HEK293 (cell line): ENCODE data around the gene LAIR2.

Source experiments
- CTCF ChIA-PET: fragments of 350-600 bp; formaldehyde crosslinking; extraction: SDS; loops from one replicate; lab custom pipeline; 2021; ENCODE audit warnings: antibody characterized with exemption; lab: Yijun Ruan, JAX
- POLR2A ChIA-PET: fragments of 300-600 bp; formaldehyde crosslinking; extraction: SDS; loops from one replicate; lab custom pipeline; 2020; ENCODE audit warnings: antibody characterized with exemption, inconsistent platforms; lab: Yijun Ruan, JAX
- H3K27ac ChIP-seq: fragments of 200-500 bp; sonication (Bioruptor generic); 2 replicates; pipeline ENCODE4 v1.5.1; 2014; ENCODE audit warnings: low read depth, low read length, control low read depth, inconsistent platforms; ENCODE audit errors: extremely low read depth
- H3K36me3 ChIP-seq, 2 experiments: fragments of 200-500 bp in 1 of 2; sonication (Bioruptor generic) in 1 of 2; 1 replicate in 1 of 2; 2 replicates in 1 of 2; pipeline ENCODE4 v1.5.1; 2014 to 2017; ENCODE audit warnings: inconsistent platforms in 2 of 2, low read length in 2 of 2; ENCODE audit not compliant: control insufficient read depth in 2 of 2, insufficient read depth in 1 of 2
- H3K4me1 ChIP-seq: fragments of 200-500 bp; sonication (Bioruptor generic); 2 replicates; pipeline ENCODE4 v1.5.1; 2014; ENCODE audit warnings: mild to moderate bottlenecking, low read length, inconsistent platforms; ENCODE audit not compliant: control insufficient read depth, insufficient read depth
- H3K4me3 ChIP-seq: 2 replicates; pipeline ENCODE4 v1.5.1; 2011; ENCODE audit warnings: low read depth, mild to moderate bottlenecking, control low read depth, low read length, moderate library complexity
- H3K9me3 ChIP-seq: fragments of 200-500 bp; sonication (Bioruptor generic); 2 replicates; pipeline ENCODE4 v1.5.1; 2014; ENCODE audit warnings: low read depth, low read length, inconsistent platforms; ENCODE audit not compliant: control insufficient read depth, insufficient read depth
- AEBP2 ChIP-seq: fragments of 450-650 bp; formaldehyde crosslinking; IDR thresholded peaks from 2 replicates; pipeline ENCODE4 v1.5.1; 2016; ENCODE audit warnings: missing biosample characterization, missing genetic modification characterization, borderline replicate concordance
- GLI2 ChIP-seq: fragments of 450-650 bp; formaldehyde crosslinking; IDR thresholded peaks from 2 replicates; pipeline ENCODE4; 2017; ENCODE audit warnings: missing biosample characterization, missing genetic modification characterization, low read depth, borderline replicate concordance
- HOXA7 ChIP-seq: sonication (generic); formaldehyde crosslinking; IDR thresholded peaks from 2 replicates; pipeline ENCODE4 v1.8.1; 2022; ENCODE audit warnings: missing genetic modification reagents, borderline replicate concordance
- KLF8 ChIP-seq: fragments of 450-650 bp; formaldehyde crosslinking; IDR thresholded peaks from 2 replicates; pipeline ENCODE4 v1.5.1; 2016; ENCODE audit warnings: missing biosample characterization, missing genetic modification characterization
- KLF9 ChIP-seq: fragments of 450-650 bp; formaldehyde crosslinking; IDR thresholded peaks from 2 replicates; pipeline ENCODE4 v1.5.1; 2016; ENCODE audit warnings: missing biosample characterization, missing genetic modification characterization, low read depth
- MEIS1 ChIP-seq: sonication (generic); formaldehyde crosslinking; IDR thresholded peaks from 2 replicates; pipeline ENCODE4 v1.8.1; 2022; ENCODE audit warnings: missing genetic modification reagents, mild to moderate bottlenecking, borderline replicate concordance
- REST ChIP-seq: fragments of 450-650 bp; formaldehyde crosslinking; IDR thresholded peaks from 2 replicates; pipeline ENCODE4 v1.5.1; 2016; ENCODE audit warnings: missing biosample characterization, missing genetic modification characterization
- ZBTB1 ChIP-seq: fragments of 450-650 bp; formaldehyde crosslinking; IDR thresholded peaks from 2 replicates; pipeline ENCODE4 v1.5.1; 2016; ENCODE audit warnings: missing biosample characterization, missing genetic modification characterization
- ZBTB21 ChIP-seq: fragments of 450-650 bp; formaldehyde crosslinking; IDR thresholded peaks from 2 replicates; pipeline ENCODE4 v1.5.1; 2017; ENCODE audit warnings: missing biosample characterization, missing genetic modification characterization
- ZBTB49 ChIP-seq: fragments of 450-650 bp; formaldehyde crosslinking; IDR thresholded peaks from 2 replicates; pipeline ENCODE4 v1.5.1; 2016; ENCODE audit warnings: missing biosample characterization, missing genetic modification characterization, low read depth
- ZFP3 ChIP-seq: fragments of 450-650 bp; formaldehyde crosslinking; IDR thresholded peaks from 2 replicates; pipeline ENCODE4 v1.5.1; 2016; ENCODE audit warnings: low read depth, missing biosample characterization, missing genetic modification characterization
- ZNF18 ChIP-seq: fragments of 450-650 bp; formaldehyde crosslinking; IDR thresholded peaks from 2 replicates; pipeline ENCODE4 v1.5.1; 2016; ENCODE audit warnings: missing biosample characterization, missing genetic modification characterization
- ZNF292 ChIP-seq: fragments of 450-650 bp; formaldehyde crosslinking; IDR thresholded peaks from 2 replicates; pipeline ENCODE4 v1.5.1; 2016; ENCODE audit warnings: low read depth, missing biosample characterization, missing genetic modification characterization, borderline replicate concordance
- ZNF404 ChIP-seq: fragments of 450-650 bp; formaldehyde crosslinking; IDR thresholded peaks from 2 replicates; pipeline ENCODE4 v1.5.1; 2017; ENCODE audit warnings: missing biosample characterization, missing genetic modification characterization
- ZNF433 ChIP-seq: fragments of 450-650 bp; formaldehyde crosslinking; IDR thresholded peaks from 2 replicates; pipeline ENCODE4 v1.5.1; 2016; ENCODE audit warnings: missing biosample characterization, missing genetic modification characterization, low read depth
- ZNF624 ChIP-seq: fragments of 450-650 bp; formaldehyde crosslinking; IDR thresholded peaks from 2 replicates; pipeline ENCODE4 v1.5.1; 2017; ENCODE audit warnings: missing biosample characterization, missing genetic modification characterization
- ZNF658 ChIP-seq: fragments of 450-650 bp; formaldehyde crosslinking; IDR thresholded peaks from 2 replicates; pipeline ENCODE4; 2016; ENCODE audit warnings: missing biosample characterization, missing genetic modification characterization
- ZNF670 ChIP-seq: fragments of 450-650 bp; formaldehyde crosslinking; IDR thresholded peaks from 2 replicates; pipeline ENCODE4 v1.5.1; 2016; ENCODE audit warnings: missing biosample characterization, missing genetic modification characterization, low read depth
- ZNF692 ChIP-seq: fragments of 450-650 bp; formaldehyde crosslinking; IDR thresholded peaks from 2 replicates; pipeline ENCODE4 v1.5.1; 2016; ENCODE audit warnings: missing biosample characterization, missing genetic modification characterization
- ZNF776 ChIP-seq: fragments of 450-650 bp; formaldehyde crosslinking; IDR thresholded peaks from 2 replicates; pipeline ENCODE4 v1.5.0; 2017; ENCODE audit warnings: missing biosample characterization, missing genetic modification characterization, borderline replicate concordance
- ZSCAN5A ChIP-seq: fragments of 450-650 bp; formaldehyde crosslinking; IDR thresholded peaks from 2 replicates; pipeline ENCODE4 v1.5.1; 2016; ENCODE audit warnings: missing biosample characterization, missing genetic modification characterization

The LAIR2 gene

GRCh38 chr19:54485851-54486250 lies 16.8 kb upstream of the LAIR2 start (continued):
- TF ChIP-seq ZNF292 (tag by site-specific recombination) (no peak), KLF9 (tag by site-specific recombination) (no peak), ZSCAN5A (tag by site-specific recombination) (no peak), AEBP2 (no peak)

- Histone ChIP-seq H3K4me3 (no peak overlapping the region), H3K36me3 (no peaks in the 10 kb centered on the region), H3K27ac (no peak overlapping the region), H3K4me1 (no peaks in the 10 kb centered on the region), H3K9me3 (no peaks in the 10 kb centered on the region)
- CTCF ChIA-PET = interaction anchor here (0.6 to 1.7 kb wide), 3 partner anchors 11 to 185 kb away, joined by 3 to 9 read pairs (median 4); no protein-coding TSS in a partner anchor
- POLR2A ChIA-PET = no interaction called here
- no peak for TF ChIP-seq MEIS1 (CRISPR knock-in tag)
- TF ChIP-seq ZNF658 (tag by site-specific recombination) = no peak
- TF ChIP-seq REST (tag by site-specific recombination) = no peak
- TF ChIP-seq ZNF670 (tag by site-specific recombination) = no peak
- no peak for TF ChIP-seq GLI2 (tag by site-specific recombination)
- TF ChIP-seq ZNF433 (tag by site-specific recombination) = no peak
- no peak for TF ChIP-seq ZNF692 (tag by site-specific recombination)
- TF ChIP-seq ZFP3 (tag by site-specific recombination) = no peak
- no peak for TF ChIP-seq ZNF404
- no peak for TF ChIP-seq ZBTB21 (tag by site-specific recombination)
- TF ChIP-seq ZNF18 = no peak
- TF ChIP-seq ZBTB49 (tag by site-specific recombination) = no peak
- no peak for TF ChIP-seq ZNF624 (tag by site-specific recombination)
- TF ChIP-seq HOXA7 (CRISPR knock-in tag) = no peak
- TF ChIP-seq ZNF776 (tag by site-specific recombination) = no peak
- TF ChIP-seq ZBTB1 = no peak
- no peak for TF ChIP-seq KLF8 (tag by site-specific recombination)
Measured at GRCh38 chr19:54489341-54489740, 13.3 kb upstream of the LAIR2 start.
